Endothelial cell of umbilical vein (primary cell): ENCODE results near the gene CDK6. TPM values are rescaled to one million over a fixed set of nuclear protein-coding genes. Genes with fewer than 3 reads are reported as not detected.

Experiments
- BruUV-seq: library from RNA; stranded (reverse); fragments of 400-500 nt; replicated peaks from 2 replicates; lab custom pipeline; 2021; lab: Mats Ljungman, UMichigan
- CTCF ChIA-PET: fragments of 300-600, 350-600 bp; sonication (Branson Sonifier 250); formaldehyde crosslinking; loops from one replicate; lab custom pipeline; 2021; ENCODE audit warnings: antibody characterized with exemption, inconsistent platforms; lab: Charles Lee
- POLR2A ChIA-PET: fragments of 300-600, 350-600 bp; sonication (Branson Sonifier 250); formaldehyde crosslinking; loops from one replicate; lab custom pipeline; 2021; ENCODE audit warnings: antibody characterized with exemption, inconsistent platforms; lab: Charles Lee
- DNase-seq: peaks from one replicate; pipeline ENCODE4 v3.0.0-alpha.2; 2011; ENCODE audit warnings: low read depth, low spot score
- FAIRE-seq: peaks from 2 replicates; lab custom pipeline; 2011; peaks lifted over from hg19 to GRCh38; lab: Jason Lieb, UNC
- H2AFZ ChIP-seq: 2 replicates; pipeline ENCODE4 v1.6.0; 2012; ENCODE audit warnings: low read depth, low read length, control low read depth, inconsistent platforms
- H3K27ac ChIP-seq: 2 replicates; pipeline ENCODE4 v1.5.1; 2011; ENCODE audit warnings: low read depth, mild to moderate bottlenecking, control low read depth, low read length, moderate library complexity; ENCODE audit not compliant: insufficient read depth
- H3K27me3 ChIP-seq, 2 experiments: 2 replicates each; pipeline versions ENCODE4 v1.6.0 to v1.6.1; 2011; ENCODE audit warnings: low read length in 2 of 2, mixed read lengths in 1 of 2; ENCODE audit not compliant: control insufficient read depth in 2 of 2, insufficient read depth in 2 of 2
- H3K36me3 ChIP-seq, 2 experiments: 2 replicates in 1 of 2; 3 replicates in 1 of 2; pipeline ENCODE4 v1.5.1; 2011; ENCODE audit warnings: low read length in 2 of 2, mild to moderate bottlenecking in 1 of 2, moderate library complexity in 1 of 2; ENCODE audit not compliant: control insufficient read depth in 2 of 2, insufficient read depth in 2 of 2; ENCODE audit errors: extremely low read depth in 1 of 2
- H3K4me1 ChIP-seq: 3 replicates; pipeline ENCODE4 v1.5.1; 2011; ENCODE audit warnings: mild to moderate bottlenecking, low read length; ENCODE audit not compliant: control insufficient read depth, insufficient read depth; ENCODE audit errors: extremely low read depth
- H3K4me2 ChIP-seq: 2 replicates; pipeline ENCODE4 v1.6.1; 2011; ENCODE audit warnings: low read length, control low read depth, mixed read lengths; ENCODE audit not compliant: insufficient read depth
- H3K4me3 ChIP-seq, 3 experiments: fragments of 200-600 bp in 1 of 3; sonication (generic), shearing (Covaris generic) in 1 of 3; replicated peaks in 1 of 3; 2 replicates each; pipeline ENCODE4 v1.5.1; 2011 to 2016; ENCODE audit warnings: control low read depth in 3 of 3, low read length in 3 of 3, mild to moderate bottlenecking in 2 of 3, inconsistent platforms in 1 of 3, low read depth in 1 of 3, moderate library complexity in 1 of 3; ENCODE audit not compliant: insufficient read depth in 1 of 3
- H3K79me2 ChIP-seq: 2 replicates; pipeline ENCODE4 v1.6.0; 2012; ENCODE audit warnings: low read length, inconsistent platforms; ENCODE audit not compliant: control insufficient read depth, insufficient read depth
- H3K9ac ChIP-seq: replicated peaks from 2 replicates; pipeline ENCODE3; 2011; ENCODE audit warnings: low read length, control low read depth; ENCODE audit not compliant: insufficient read depth; ENCODE audit errors: extremely low read depth
- H3K9me1 ChIP-seq: replicated peaks from 3 replicates; pipeline ENCODE4 v1.6.0; 2011; ENCODE audit warnings: mild to moderate bottlenecking, low read length; ENCODE audit not compliant: control insufficient read depth, insufficient read depth; ENCODE audit errors: extremely low read depth
- H3K9me3 ChIP-seq: replicated peaks from 2 replicates; pipeline ENCODE4 v1.5.1; 2012; ENCODE audit warnings: low read length, inconsistent platforms; ENCODE audit not compliant: control insufficient read depth, insufficient read depth
- H4K20me1 ChIP-seq: replicated peaks from 2 replicates; pipeline ENCODE3; 2011; ENCODE audit warnings: mild to moderate bottlenecking, low read length; ENCODE audit not compliant: control insufficient read depth, insufficient read depth; ENCODE audit errors: extremely low read depth
- CTCF ChIP-seq, 2 donors: IDR thresholded peaks; 1 replicate in 1 of 2; 2 replicates in 1 of 2; pipeline ENCODE4 v1.5.1; 2011; ENCODE audit warnings: low read length in 2 of 2, mild to moderate bottlenecking in 2 of 2, moderate library complexity in 2 of 2, control low read depth in 1 of 2, inconsistent platforms in 1 of 2, low read depth in 1 of 2; ENCODE audit not compliant: insufficient read depth in 1 of 2; ENCODE audit errors: extremely low read depth in 1 of 2
- EZH2 ChIP-seq: IDR thresholded peaks from 2 replicates; pipeline ENCODE4 v1.6.1; 2012; ENCODE audit warnings: borderline replicate concordance, low read depth, mild to moderate bottlenecking, moderate library complexity, low read length, inconsistent platforms; ENCODE audit not compliant: severe bottlenecking
- FOS ChIP-seq: IDR thresholded peaks from 2 replicates; pipeline ENCODE4 v1.6.1; 2011; ENCODE audit warnings: mild to moderate bottlenecking, low read length, moderate library complexity, borderline replicate concordance; ENCODE audit not compliant: insufficient read depth
- GATA2 ChIP-seq: IDR thresholded peaks from 2 replicates; pipeline ENCODE4 v1.7.0; 2011; ENCODE audit warnings: low read depth, mild to moderate bottlenecking, moderate library complexity, mixed read lengths, low read length; ENCODE audit not compliant: insufficient read length, insufficient read depth
- JUN ChIP-seq: IDR thresholded peaks from 2 replicates; pipeline ENCODE4 v1.6.1; 2011; ENCODE audit warnings: borderline replicate concordance, low read depth; ENCODE audit not compliant: insufficient read length, insufficient read depth
- MAX ChIP-seq: IDR thresholded peaks from 2 replicates; pipeline ENCODE4 v1.6.1; 2011; ENCODE audit not compliant: insufficient read depth, insufficient read length
- MYC ChIP-seq: IDR thresholded peaks from one replicate; pipeline ENCODE4 v1.6.1; 2011; ENCODE audit warnings: mild to moderate bottlenecking, low read depth, low read length
- POLR2A ChIP-seq: IDR thresholded peaks from 2 replicates; pipeline ENCODE4 v1.6.1; 2012; ENCODE audit warnings: low read depth, mild to moderate bottlenecking, control low read depth, low read length
- POLR2AphosphoS5 ChIP-seq: IDR thresholded peaks from 2 replicates; pipeline ENCODE4 v1.6.1; 2012; ENCODE audit warnings: low read depth, mild to moderate bottlenecking, control low read depth, low read length, moderate library complexity; ENCODE audit not compliant: insufficient read depth
- dilution Hi-C: fragments of 300-500 bp; cut with MboI; formaldehyde crosslinking; loops from one replicate; pipeline ENCODE4 v1.15.0; 2019; ENCODE audit warnings: low sequenced_read_pairs; ENCODE audit not compliant: extremely low pct_ligation_motif_present
- intact Hi-C: fragments of 100-400 bp; cut with micrococcal nuclease; formaldehyde crosslinking; loops from one replicate; pipeline ENCODE4 v1.10.0; 2022
- polyA plus RNA-seq, 4 experiments: library from polyadenylated mRNA; depleted of rRNA in 3 of 4; stranded (reverse) in 3 of 4; unstranded in 1 of 4; fragments of >200 nt; gene quantifications; 2 replicates each; pipeline versions ENCODE4 v1.2.1 to v1.2.3, GENCODE V29; 2011 to 2012; ENCODE audit warnings: missing spikeins in 1 of 4
- total RNA-seq: library from RNA; stranded (reverse); gene quantifications from 2 replicates; pipeline ENCODE4 v1.2.3, GENCODE V29; 2021

Gene CDK6
- total and polyA plus RNA-seq, 2 donors (not counting 3 experiments of a cell fraction or from before 2014, with no cell fraction given) = 6.0 to 28.2 TPM

GRCh38 chr7:92851732-92852131, 15.4 kb upstream of the CDK6 start:
- H3K4me3 ChIP-seq = no peak overlapping the region
- no peaks in the 10 kb centered on the region for H3K79me2 ChIP-seq
- no peaks in the 10 kb centered on the region for H4K20me1 ChIP-seq
- H2AFZ ChIP-seq = no peak overlapping the region
- dilution Hi-C loops (no loop called here), intact Hi-C loops (no loop called here)
- ChIA-PET POLR2A (no interaction called here), CTCF (no interaction called here)
- no peak for FAIRE-seq
- H3K27ac ChIP-seq = no peak overlapping the region
- no peak for TF ChIP-seq MAX
- TF ChIP-seq FOS = no peak
- no peak for TF ChIP-seq GATA2
- TF ChIP-seq POLR2AphosphoS5 = no peak
- no peak for TF ChIP-seq MYC
- no peak for TF ChIP-seq JUN
- TF ChIP-seq EZH2 = no peak
- no peak for TF ChIP-seq CTCF (IDR thresholded peaks at IDR 0.05; ENCODE audit: extremely low read depth in 1 of 2, insufficient read depth in 1 of 2, low read depth in 1 of 2, low read length in 2 of 2)
- no peak for TF ChIP-seq POLR2A
- no peaks in the 10 kb centered on the region for H3K4me1 ChIP-seq
- H3K9me1 ChIP-seq = no peaks in the 10 kb centered on the region
- H3K9ac ChIP-seq = no peak overlapping the region
- no TSS peak for BruUV-seq
- no peak overlapping the region for H3K4me2 ChIP-seq
- no peaks in the 10 kb centered on the region for H3K36me3 ChIP-seq
- peaks cover 14 to 19% of the 10 kb centered on the region in 2 experiments for H3K27me3 ChIP-seq
- no peak for DNase-seq
- H3K9me3 ChIP-seq = no peaks in the 10 kb centered on the region
